ENCODE data around the gene HPSE2. TPM values are rescaled to one million over a fixed set of nuclear protein-coding genes. Genes with fewer than 3 reads are reported as not detected.

Gene HPSE2
- total RNA-seq = not detected in 2 replicates

DNA sequence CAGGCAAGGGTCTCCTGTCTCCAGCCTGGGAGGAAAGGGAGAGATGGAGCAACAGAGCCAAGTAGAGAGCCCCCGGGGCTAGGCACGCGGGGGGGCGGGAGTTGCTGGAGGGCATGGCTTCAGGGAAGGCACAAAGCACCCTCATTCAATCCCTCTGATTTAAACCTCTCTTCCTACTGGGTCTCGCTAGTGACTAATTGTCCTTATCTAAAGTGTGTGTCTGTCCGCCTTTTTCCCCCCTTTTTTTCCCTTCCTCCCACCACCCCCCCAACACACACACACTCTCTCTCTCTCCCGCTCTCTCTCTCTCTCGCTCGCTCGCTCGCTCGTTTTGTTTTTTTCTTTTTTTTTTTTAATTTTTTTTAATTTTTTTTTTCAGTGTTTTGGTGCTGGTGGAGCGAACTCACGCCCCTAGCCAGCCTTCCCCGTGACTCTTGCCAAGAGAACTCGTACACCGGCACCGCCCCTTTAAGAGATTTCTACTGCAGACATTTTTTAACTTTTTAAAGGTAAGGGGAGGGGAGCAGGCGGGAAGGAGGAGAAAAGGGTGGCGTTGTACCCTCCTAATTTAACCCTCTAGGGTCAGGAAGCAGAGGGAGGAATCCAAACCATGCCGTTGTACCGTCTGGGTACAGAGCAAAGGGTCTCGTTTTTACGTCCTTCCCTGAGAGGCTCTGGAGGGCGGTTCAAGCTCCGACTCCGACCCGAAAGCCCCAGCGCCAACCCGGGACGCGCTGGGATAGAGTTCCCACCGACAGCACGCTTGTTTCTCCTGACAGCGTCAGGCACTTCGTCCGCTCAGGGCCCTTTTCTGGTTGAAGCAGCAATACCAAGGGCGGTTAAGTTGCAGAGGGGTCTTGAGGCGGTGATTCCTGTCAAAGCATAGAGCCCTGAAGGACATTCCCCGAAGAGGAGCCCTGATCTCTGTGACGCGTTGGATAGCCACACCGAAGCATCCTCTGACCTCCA, at the start of gene HPSE2:
Gene HPSE2, minus strand, starts transcription at position 195 of the 969 bp plus-strand sequence.

DNA sequence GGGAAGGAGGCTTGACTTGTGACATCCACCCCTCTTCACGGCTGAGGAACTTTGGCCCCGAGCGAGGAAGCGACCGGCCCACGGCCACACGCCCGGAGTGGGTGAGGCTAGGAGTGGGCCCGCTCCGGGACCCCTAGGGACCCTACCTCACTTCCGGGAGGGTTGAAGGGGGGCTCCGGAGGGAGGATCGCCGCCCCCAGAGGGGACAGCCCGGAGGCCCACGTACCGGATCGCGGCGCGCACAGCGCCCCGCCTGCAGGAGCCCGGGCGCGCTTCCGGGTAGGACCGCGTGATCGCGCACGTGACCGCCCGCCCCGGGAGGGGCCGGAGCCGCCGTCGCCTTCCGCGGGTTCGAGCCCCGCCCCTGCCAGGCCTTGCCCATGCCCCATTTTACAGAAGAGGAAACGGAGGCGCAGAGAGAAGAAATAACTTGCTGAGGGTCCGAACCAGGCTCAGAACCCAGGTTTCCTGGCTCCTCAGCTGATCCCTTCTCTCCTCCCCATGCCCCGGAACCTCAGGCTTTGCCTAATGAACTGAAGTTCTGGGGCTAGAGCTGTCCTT, 788.9 kb downstream of the HPSE2 start, which contains the start of gene HPS1:
Gene HPS1, minus strand, starts transcription at position 275 of the 561 bp plus-strand sequence. CDS start 3,695 bp downstream, outside the sequence.

DNA sequence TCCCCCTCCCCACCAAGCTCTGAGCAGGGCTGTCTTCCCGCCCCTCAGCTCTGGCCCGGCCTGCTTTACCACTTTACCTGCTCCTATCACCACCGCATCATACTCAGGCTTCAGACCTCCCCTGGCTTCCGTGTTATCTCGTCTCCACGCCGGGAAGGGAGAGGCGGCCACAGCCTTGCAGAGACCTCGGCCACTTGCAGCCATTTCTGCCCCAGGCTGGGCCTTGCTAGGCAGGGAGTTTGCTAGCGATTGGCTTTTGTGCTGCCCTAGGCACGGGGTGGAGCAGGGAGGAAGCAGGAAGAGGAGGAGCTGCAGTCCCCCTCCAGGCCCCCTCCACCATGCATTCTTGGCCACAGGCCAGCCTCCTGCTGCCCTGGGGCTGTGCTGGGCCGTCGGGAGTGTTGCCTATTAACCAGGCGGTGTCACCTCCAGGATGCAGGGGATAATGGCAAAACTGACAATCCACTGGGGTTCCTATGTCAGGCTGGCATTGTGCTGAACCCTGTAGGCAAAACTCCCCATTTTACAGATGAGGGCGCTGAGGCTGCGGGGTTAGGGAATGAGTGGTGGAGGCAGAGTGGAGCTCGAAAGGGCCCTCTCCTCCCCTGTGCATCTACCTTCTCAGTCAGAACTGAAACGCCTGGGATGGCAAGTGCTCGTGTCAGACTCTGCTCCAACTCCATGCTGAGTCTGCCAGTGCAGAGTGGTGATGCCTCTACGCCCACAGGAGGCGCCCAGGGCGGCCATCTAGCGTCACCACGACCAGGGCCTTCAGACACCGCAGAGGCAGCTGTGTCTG, 820.5 kb downstream of the HPSE2 start, which contains the start of gene PYROXD2:
Gene PYROXD2, minus strand, starts transcription at position 251 of the 799 bp plus-strand sequence. Its CDS starts 47 bp downstream, at position 204.

Other genes with a start within 250 kb of the HPSE2 start
- under 0.01 and 0.14 TPM in 2 replicates for gene CNNM1, start 93.5 kb upstream of the HPSE2 start, total RNA-seq
- gene GOT1, start 194.8 kb upstream of the HPSE2 start, total RNA-seq = 18.7 and 22.8 TPM in 2 replicates